H1 (cell line): ENCODE data around the gene SPATA21. TPM values are rescaled to one million over a fixed set of nuclear protein-coding genes. Genes with fewer than 3 reads are reported as not detected.

Experiments used
- CBX8 ChIP-seq: fragments of 300-800, 300-1000 bp; sonication (generic); IDR thresholded peaks from 2 replicates; pipeline ENCODE4 v1.7.1; 2016; ENCODE audit warnings: low read depth, low read length, borderline replicate concordance
- CHD2 ChIP-seq: IDR thresholded peaks from 2 replicates; pipeline ENCODE4 v1.6.1; 2012; ENCODE audit warnings: low read length, improper control_type of control experiment
- KDM4A ChIP-seq: IDR thresholded peaks from one replicate; pipeline ENCODE4 v1.7.1; 2012; ENCODE audit warnings: low read depth, mild to moderate bottlenecking, moderate library complexity, low read length, inconsistent platforms; ENCODE audit not compliant: severe bottlenecking
- RBBP5 ChIP-seq: IDR thresholded peaks from 2 replicates; pipeline ENCODE4 v1.7.1; 2012; ENCODE audit warnings: low read depth, mild to moderate bottlenecking, inconsistent platforms, low read length, moderate library complexity, borderline replicate concordance
- RNF2 ChIP-seq: fragments of 200-900, 300-1000 bp; sonication (generic); IDR thresholded peaks from 2 replicates; pipeline ENCODE4 v1.7.1; 2016; ENCODE audit warnings: borderline replicate concordance, low read depth, mild to moderate bottlenecking, antibody characterized with exemption, low read length; ENCODE audit not compliant: poor library complexity, severe bottlenecking; ENCODE audit errors: missing control alignments
- SIN3A ChIP-seq, 2 experiments: IDR thresholded peaks in 1 of 2; conservative IDR thresholded peaks in 1 of 2; 2 replicates each; pipeline ENCODE4 v1.6.1; 2011 to 2012; ENCODE audit warnings: low read length in 2 of 2, improper control_type of control experiment in 1 of 2, low read depth in 1 of 2, mild to moderate bottlenecking in 1 of 2
- polyA plus RNA-seq, 7 experiments: library from polyadenylated mRNA; depleted of rRNA in 3 of 7; stranded (reverse) in 5 of 7; unstranded in 2 of 7; fragments of >200 nt in 5 of 7; fragments of 200-250 nt in 2 of 7; gene quantifications; 1 replicate in 5 of 7; 2 replicates in 1 of 7; 4 replicates in 1 of 7; pipeline versions ENCODE4 v1.2.1 to v1.2.3, GENCODE V29; 2011 to 2013; ENCODE audit warnings: missing spikeins in 2 of 7, mixed read lengths in 2 of 7
- total RNA-seq: library from RNA; stranded (reverse); fragmentation: NEBNext Ultra II Directional; extraction: Animal tissue kit (Norgen Biotek cat#: 25700); gene quantifications from 2 replicates; pipeline ENCODE4 v1.2.1, GENCODE V29; 2021
- TF ChIP-seq, protein P1 (sequence below): fragments of 300-600 bp; sonication (generic); IDR thresholded peaks from 2 replicates; pipeline ENCODE4 v1.7.1; 2012; ENCODE audit warnings: low read length, moderate library complexity, mild to moderate bottlenecking, inconsistent platforms; ENCODE audit not compliant: insufficient replicate concordance
- TF ChIP-seq, protein P2 (sequence below): IDR thresholded peaks from 2 replicates; pipeline ENCODE4 v1.6.1; 2011; ENCODE audit warnings: low read depth, mild to moderate bottlenecking, low read length; ENCODE audit not compliant: insufficient read depth

Gene SPATA21
- total and polyA plus RNA-seq, 2 of the 8 experiments (the other 6 are each of a cell fraction or from before 2014, with no cell fraction given): not detected

DNA sequence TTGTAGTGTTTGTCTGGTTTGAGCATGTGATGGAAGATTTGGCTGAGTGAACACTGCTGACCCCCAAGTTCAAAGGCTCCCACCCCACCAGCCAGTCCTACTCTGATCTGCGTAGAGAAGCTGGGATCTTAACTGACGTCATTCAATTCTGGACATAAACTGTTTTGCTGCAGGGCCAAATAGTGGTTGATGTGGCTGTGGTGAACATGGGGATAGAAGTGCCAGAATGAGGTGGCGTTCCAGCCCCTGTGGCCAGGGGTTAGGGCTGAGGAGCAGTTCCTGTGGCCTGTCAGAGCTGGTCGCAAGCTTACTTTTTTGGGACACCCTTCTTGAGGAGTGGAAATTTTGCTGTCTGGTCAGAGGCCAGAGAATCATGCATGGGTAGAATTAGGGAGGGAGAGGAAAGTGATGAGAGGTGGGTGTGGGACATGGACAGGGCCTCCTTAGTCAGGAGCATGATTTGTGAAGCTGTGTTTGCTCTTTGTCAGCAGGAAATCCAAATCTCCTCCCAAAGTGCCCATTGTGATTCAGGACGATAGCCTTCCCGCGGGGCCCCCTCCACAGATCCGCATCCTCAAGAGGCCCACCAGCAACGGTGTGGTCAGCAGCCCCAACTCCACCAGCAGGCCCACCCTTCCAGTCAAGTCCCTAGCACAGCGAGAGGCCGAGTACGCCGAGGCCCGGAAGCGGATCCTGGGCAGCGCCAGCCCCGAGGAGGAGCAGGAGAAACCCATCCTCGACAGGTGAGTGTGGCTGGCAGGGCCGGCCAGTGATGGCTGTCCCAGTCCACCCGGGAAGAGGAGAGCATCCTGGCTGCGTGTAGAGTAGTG is 44.3 kb downstream of the SPATA21 start (continued):
- TF ChIP-seq, protein P1, sequence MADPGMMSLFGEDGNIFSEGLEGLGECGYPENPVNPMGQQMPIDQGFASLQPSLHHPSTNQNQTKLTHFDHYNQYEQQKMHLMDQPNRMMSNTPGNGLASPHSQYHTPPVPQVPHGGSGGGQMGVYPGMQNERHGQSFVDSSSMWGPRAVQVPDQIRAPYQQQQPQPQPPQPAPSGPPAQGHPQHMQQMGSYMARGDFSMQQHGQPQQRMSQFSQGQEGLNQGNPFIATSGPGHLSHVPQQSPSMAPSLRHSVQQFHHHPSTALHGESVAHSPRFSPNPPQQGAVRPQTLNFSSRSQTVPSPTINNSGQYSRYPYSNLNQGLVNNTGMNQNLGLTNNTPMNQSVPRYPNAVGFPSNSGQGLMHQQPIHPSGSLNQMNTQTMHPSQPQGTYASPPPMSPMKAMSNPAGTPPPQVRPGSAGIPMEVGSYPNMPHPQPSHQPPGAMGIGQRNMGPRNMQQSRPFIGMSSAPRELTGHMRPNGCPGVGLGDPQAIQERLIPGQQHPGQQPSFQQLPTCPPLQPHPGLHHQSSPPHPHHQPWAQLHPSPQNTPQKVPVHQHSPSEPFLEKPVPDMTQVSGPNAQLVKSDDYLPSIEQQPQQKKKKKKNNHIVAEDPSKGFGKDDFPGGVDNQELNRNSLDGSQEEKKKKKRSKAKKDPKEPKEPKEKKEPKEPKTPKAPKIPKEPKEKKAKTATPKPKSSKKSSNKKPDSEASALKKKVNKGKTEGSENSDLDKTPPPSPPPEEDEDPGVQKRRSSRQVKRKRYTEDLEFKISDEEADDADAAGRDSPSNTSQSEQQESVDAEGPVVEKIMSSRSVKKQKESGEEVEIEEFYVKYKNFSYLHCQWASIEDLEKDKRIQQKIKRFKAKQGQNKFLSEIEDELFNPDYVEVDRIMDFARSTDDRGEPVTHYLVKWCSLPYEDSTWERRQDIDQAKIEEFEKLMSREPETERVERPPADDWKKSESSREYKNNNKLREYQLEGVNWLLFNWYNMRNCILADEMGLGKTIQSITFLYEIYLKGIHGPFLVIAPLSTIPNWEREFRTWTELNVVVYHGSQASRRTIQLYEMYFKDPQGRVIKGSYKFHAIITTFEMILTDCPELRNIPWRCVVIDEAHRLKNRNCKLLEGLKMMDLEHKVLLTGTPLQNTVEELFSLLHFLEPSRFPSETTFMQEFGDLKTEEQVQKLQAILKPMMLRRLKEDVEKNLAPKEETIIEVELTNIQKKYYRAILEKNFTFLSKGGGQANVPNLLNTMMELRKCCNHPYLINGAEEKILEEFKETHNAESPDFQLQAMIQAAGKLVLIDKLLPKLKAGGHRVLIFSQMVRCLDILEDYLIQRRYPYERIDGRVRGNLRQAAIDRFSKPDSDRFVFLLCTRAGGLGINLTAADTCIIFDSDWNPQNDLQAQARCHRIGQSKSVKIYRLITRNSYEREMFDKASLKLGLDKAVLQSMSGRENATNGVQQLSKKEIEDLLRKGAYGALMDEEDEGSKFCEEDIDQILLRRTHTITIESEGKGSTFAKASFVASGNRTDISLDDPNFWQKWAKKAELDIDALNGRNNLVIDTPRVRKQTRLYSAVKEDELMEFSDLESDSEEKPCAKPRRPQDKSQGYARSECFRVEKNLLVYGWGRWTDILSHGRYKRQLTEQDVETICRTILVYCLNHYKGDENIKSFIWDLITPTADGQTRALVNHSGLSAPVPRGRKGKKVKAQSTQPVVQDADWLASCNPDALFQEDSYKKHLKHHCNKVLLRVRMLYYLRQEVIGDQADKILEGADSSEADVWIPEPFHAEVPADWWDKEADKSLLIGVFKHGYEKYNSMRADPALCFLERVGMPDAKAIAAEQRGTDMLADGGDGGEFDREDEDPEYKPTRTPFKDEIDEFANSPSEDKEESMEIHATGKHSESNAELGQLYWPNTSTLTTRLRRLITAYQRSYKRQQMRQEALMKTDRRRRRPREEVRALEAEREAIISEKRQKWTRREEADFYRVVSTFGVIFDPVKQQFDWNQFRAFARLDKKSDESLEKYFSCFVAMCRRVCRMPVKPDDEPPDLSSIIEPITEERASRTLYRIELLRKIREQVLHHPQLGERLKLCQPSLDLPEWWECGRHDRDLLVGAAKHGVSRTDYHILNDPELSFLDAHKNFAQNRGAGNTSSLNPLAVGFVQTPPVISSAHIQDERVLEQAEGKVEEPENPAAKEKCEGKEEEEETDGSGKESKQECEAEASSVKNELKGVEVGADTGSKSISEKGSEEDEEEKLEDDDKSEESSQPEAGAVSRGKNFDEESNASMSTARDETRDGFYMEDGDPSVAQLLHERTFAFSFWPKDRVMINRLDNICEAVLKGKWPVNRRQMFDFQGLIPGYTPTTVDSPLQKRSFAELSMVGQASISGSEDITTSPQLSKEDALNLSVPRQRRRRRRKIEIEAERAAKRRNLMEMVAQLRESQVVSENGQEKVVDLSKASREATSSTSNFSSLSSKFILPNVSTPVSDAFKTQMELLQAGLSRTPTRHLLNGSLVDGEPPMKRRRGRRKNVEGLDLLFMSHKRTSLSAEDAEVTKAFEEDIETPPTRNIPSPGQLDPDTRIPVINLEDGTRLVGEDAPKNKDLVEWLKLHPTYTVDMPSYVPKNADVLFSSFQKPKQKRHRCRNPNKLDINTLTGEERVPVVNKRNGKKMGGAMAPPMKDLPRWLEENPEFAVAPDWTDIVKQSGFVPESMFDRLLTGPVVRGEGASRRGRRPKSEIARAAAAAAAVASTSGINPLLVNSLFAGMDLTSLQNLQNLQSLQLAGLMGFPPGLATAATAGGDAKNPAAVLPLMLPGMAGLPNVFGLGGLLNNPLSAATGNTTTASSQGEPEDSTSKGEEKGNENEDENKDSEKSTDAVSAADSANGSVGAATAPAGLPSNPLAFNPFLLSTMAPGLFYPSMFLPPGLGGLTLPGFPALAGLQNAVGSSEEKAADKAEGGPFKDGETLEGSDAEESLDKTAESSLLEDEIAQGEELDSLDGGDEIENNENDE: no peak
- no peak for TF ChIP-seq SIN3A (conservative IDR thresholded peaks at IDR 0.05 in 1 of 2, IDR thresholded peaks at IDR 0.05 in 1 of 2; ENCODE audit: low read depth in 1 of 2, low read length in 2 of 2)
- TF ChIP-seq RBBP5: no peak
- no peak for TF ChIP-seq CBX8
- TF ChIP-seq, protein P2, sequence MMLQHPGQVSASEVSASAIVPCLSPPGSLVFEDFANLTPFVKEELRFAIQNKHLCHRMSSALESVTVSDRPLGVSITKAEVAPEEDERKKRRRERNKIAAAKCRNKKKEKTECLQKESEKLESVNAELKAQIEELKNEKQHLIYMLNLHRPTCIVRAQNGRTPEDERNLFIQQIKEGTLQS: no peak
- TF ChIP-seq RNF2: no peak
- no peak for TF ChIP-seq KDM4A
- no peak for TF ChIP-seq CHD2
